ENCODE measurements around the gene APLNR. TPM values are rescaled to one million over a fixed set of nuclear protein-coding genes. Genes with fewer than 3 reads are reported as not detected.

Gene APLNR
- total RNA-seq, 3 donors from 2014 or later, result 2.4 to 5.7 (median 2.8) TPM

DNA sequence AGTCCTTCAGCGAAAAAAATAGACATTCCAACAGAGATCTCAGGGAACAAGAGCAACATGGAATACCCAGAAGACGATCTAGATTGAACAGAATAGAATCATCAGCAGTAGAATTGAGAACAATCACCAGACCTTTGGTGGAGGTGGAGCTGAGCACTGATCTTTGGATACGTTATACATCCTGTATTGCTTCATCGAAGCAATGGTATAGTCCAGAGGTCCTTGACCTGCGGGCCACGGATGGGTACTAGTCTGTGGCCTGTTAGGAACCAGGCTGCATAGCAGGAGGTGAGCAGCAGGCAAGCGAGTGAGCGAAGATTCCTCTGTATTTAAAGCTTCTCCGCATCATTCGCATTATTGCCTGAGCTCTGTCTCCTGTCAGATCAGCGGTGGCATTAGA is 37.7 kb downstream of the APLNR start:
- TF ChIP-seq, protein P1, sequence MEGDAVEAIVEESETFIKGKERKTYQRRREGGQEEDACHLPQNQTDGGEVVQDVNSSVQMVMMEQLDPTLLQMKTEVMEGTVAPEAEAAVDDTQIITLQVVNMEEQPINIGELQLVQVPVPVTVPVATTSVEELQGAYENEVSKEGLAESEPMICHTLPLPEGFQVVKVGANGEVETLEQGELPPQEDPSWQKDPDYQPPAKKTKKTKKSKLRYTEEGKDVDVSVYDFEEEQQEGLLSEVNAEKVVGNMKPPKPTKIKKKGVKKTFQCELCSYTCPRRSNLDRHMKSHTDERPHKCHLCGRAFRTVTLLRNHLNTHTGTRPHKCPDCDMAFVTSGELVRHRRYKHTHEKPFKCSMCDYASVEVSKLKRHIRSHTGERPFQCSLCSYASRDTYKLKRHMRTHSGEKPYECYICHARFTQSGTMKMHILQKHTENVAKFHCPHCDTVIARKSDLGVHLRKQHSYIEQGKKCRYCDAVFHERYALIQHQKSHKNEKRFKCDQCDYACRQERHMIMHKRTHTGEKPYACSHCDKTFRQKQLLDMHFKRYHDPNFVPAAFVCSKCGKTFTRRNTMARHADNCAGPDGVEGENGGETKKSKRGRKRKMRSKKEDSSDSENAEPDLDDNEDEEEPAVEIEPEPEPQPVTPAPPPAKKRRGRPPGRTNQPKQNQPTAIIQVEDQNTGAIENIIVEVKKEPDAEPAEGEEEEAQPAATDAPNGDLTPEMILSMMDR (IDR thresholded peaks at IDR 0.05), result no peak
- Histone ChIP-seq H3K36me3 (ENCODE audit: low read depth) (no peaks in the 10 kb centered on the region), H3K4me3 (no peak overlapping the region), H3K9me3 (no peaks in the 10 kb centered on the region), H3K4me1 (ENCODE audit: low read depth) (no peaks in the 10 kb centered on the region)
- no peak for DNase-seq
- intact Hi-C loops (cut with DNase I, micrococcal nuclease), result no loop called here
- ATAC-seq, result no peak

GRCh38 chr11:57197762-57198161 is 39.3 kb downstream of the APLNR start:
- ATAC-seq (no peak), DNase-seq (no peak)
- Histone ChIP-seq H3K4me1 (ENCODE audit: low read depth) (no peaks in the 10 kb centered on the region), H3K4me3 (no peak overlapping the region), H3K36me3 (ENCODE audit: low read depth) (no peaks in the 10 kb centered on the region), H3K9me3 (no peaks in the 10 kb centered on the region)
- intact Hi-C loops (cut with DNase I, micrococcal nuclease), result no loop called here
- TF ChIP-seq, protein P1 (IDR thresholded peaks at IDR 0.05), result no peak

- no peaks in the 10 kb centered on the region for H3K4me1 ChIP-seq (ENCODE audit: low read depth)
- no peaks in the 10 kb centered on the region for H3K36me3 ChIP-seq (ENCODE audit: low read depth)
- H3K9me3 ChIP-seq, result no peaks in the 10 kb centered on the region
- no peak for DNase-seq
- TF ChIP-seq, protein P1 (IDR thresholded peaks at IDR 0.05), result no peak
- no peak overlapping the region for H3K4me3 ChIP-seq
- ATAC-seq, result no peak
- intact Hi-C loops (cut with DNase I, micrococcal nuclease), result no loop called here
These were observed 40.5 kb downstream of the APLNR start for GRCh38 chr11:57196596-57196995.

GRCh38 chr11:57192316-57192715 is 44.7 kb downstream of the APLNR start:
- Histone ChIP-seq H3K36me3 (ENCODE audit: low read depth) (no peaks in the 10 kb centered on the region), H3K4me1 (ENCODE audit: low read depth) (no peaks in the 10 kb centered on the region), H3K9me3 (no peaks in the 10 kb centered on the region), H3K4me3 (no peak overlapping the region)
- TF ChIP-seq, protein P1 (IDR thresholded peaks at IDR 0.05), result no peak
- intact Hi-C loops (cut with DNase I, micrococcal nuclease), result no loop called here
- no peak for DNase-seq
- ATAC-seq, result no peak

- intact Hi-C loops (cut with DNase I, micrococcal nuclease), result no loop called here
- ATAC-seq (no peak), DNase-seq (no peak)
- Histone ChIP-seq H3K36me3 (ENCODE audit: low read depth) (no peaks in the 10 kb centered on the region), H3K4me3 (no peak overlapping the region), H3K9me3 (no peaks in the 10 kb centered on the region), H3K4me1 (ENCODE audit: low read depth) (no peaks in the 10 kb centered on the region)
- TF ChIP-seq, protein P1 (IDR thresholded peaks at IDR 0.05), result no peak
These were observed 45.5 kb downstream of the APLNR start for GRCh38 chr11:57191311-57192219.

Data from mucosa of descending colon (tissue), 3 donors.